HG03064 (cell line): ENCODE results near the gene MMP2.

Experiments used
- ATAC-seq: cut with Tn5 transposase; IDR thresholded peaks from one replicate; pipeline ENCODE4 v1.9.1; 2021; ENCODE audit warnings: low read depth; ENCODE audit not compliant: unreplicated experiment

MMP2 gene

DNA sequence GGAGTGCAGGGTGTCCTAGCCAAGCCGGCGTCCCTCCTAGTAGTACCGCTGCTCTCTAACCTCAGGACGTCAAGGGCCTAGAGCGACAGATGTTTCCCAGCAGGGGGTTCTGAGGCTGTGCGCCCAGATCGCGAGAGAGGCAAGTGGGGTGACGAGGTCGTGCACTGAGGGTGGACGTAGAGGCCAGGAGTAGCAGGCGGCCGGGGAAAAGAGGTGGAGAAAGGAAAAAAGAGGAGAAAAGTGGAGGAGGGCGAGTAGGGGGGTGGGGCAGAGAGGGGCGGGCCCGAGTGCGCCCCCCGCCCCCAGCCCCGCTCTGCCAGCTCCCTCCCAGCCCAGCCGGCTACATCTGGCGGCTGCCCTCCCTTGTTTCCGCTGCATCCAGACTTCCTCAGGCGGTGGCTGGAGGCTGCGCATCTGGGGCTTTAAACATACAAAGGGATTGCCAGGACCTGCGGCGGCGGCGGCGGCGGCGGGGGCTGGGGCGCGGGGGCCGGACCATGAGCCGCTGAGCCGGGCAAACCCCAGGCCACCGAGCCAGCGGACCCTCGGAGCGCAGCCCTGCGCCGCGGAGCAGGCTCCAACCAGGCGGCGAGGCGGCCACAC is at the start of gene MMP2:
TSS of gene MMP2 (plus strand) at position 372 of the 603 bp plus-strand sequence. CDS start 282 bp downstream, outside the sequence.
- no peak for ATAC-seq

GRCh38 chr16:55433030-55433429 is 46.0 kb upstream of the MMP2 start:
- ATAC-seq: no peak

- ATAC-seq: no peak
Observed at GRCh38 chr16:55433535-55433934, 45.5 kb upstream of the MMP2 start.

DNA sequence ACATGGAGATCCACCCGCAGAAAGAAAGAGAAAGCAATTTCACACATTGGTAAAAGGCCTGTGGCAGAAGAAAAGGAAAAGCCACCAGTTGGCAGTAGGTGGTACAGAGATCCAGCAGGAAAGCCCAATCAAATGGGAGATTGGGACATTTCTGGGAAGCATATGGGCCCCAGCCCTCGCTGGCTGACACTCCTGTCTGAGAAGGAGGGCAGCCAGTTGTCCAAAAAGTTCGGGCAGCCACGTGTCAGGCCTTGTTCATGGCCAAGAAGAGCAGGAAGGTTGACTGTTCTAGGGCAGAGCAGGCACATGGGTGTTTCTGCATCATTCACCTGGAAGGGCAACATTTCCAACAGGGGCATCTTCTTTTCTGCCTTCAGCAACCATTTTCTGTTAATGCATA is 45.0 kb upstream of the MMP2 start:
- ATAC-seq: no peak

GRCh38 chr16:55435387-55435786 is 43.6 kb upstream of the MMP2 start:
- ATAC-seq: no peak

- ATAC-seq: no peak
Observed at GRCh38 chr16:55436587-55436986, 42.4 kb upstream of the MMP2 start.

- ATAC-seq: no peak
Observed at GRCh38 chr16:55437625-55438024, 41.4 kb upstream of the MMP2 start.

DNA sequence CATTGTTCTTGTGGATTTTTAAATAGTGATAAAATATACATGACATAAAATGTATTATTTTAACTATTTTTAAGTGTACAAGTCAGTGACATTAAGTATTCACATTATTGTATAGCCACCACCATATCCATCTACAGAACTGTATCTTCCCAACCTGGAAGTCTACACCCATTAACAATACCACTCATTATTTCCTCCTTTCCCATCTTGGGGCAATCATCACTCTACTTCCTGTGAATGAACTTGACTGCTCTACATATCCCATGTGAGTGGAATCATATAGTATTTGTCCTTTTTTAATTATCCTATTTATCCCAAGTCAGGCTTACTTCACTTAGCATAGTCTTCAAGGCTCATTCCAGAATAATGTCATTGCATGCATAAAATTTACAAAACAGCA is 40.7 kb upstream of the MMP2 start:
- ATAC-seq: no peak

GRCh38 chr16:55439101-55439690 is 39.8 kb upstream of the MMP2 start:
- no peak for ATAC-seq

GRCh38 chr16:55443434-55444346 is 35.3 kb upstream of the MMP2 start:
- no peak for ATAC-seq

DNA sequence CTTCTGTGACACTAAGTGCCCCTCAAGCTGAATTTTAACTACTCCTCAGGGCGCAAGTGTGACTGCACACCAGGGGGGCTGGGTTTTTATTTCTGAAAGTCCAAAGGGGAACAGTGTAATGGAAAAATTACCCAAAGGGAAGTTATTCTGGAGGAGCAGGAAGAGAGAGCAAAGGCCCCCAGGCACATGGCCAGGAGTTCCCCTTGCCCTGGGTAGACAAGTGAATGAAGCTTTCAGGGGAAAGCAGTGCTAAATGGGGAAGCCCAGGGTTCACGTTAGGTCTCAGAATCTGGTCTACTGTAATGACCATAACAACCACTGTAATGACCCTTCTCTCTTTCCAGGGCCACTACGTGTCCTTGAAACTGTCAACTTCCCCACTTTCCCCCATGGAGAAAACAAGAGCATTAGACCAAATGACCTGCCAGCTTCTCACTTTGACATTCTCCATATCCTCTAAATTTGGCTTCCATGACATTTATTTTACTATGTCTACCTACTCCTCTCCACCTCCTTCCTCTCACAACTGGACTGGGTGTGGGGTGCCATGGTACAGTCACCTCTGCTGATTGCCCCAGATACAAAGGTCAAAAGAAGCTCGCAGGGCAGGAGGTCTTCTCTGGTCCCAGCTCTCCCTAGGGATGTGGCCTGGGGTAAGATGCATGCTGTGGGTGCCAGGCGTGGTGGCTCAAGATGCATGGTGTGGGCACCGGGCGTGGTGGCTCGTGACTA is 34.1 kb upstream of the MMP2 start:
- ATAC-seq: no peak

- ATAC-seq: no peak
Observed at GRCh38 chr16:55447231-55447630, 31.8 kb upstream of the MMP2 start.

GRCh38 chr16:55452996-55453395 is 26.0 kb upstream of the MMP2 start:
- ATAC-seq: no peak

GRCh38 chr16:55453909-55454308 is 25.1 kb upstream of the MMP2 start:
- no peak for ATAC-seq

DNA sequence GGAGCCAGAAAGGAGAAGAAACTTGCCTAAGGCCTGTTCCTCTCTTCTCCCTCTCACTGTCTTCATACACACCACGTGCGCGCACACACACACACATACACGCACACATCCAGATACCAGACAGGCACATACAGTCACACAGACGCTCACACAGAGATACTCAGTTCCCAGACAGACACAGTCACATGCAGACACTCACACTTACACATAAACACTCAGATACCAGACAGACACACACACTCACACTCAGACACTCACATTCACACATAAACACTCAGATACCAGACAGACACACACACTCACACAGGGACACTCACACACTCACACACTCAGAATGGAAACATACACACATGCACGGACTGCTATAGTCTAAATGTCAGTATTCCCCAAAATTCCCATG is 24.1 kb upstream of the MMP2 start:
- ATAC-seq: no peak

GRCh38 chr16:55462241-55462640 is 16.8 kb upstream of the MMP2 start:
- no peak for ATAC-seq

- no peak for ATAC-seq
Observed at GRCh38 chr16:55464375-55464774, 14.6 kb upstream of the MMP2 start.

- peak; percentile 94 for ATAC-seq
Observed at GRCh38 chr16:55465077-55465896, 13.7 kb upstream of the MMP2 start.

GRCh38 chr16:55466209-55466608 is 12.8 kb upstream of the MMP2 start:
- ATAC-seq: no peak

DNA sequence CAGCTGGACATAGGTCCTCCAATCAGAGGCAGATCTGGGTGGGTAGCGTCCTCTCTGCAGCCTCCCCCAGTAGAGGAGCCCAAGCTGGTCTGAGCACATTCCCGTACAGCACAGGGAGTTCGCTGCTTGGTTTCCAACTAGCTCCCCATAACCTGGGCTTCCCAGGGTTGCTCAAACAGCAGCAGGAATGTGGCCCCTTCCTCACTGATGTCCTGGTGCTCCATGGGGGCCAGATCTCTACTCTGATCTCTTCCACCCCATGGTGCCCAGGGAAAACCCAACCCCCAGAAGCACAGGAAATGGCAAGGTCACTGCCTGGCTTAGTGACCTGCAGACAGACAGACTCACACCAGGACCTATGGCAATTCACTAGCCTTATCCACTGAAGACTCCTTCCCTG is 11.1 kb upstream of the MMP2 start:
- ATAC-seq: no peak
